ENCODE measurements around the gene FAM171A2.

- no peak for TF ChIP-seq CTCF (IDR thresholded peaks at IDR 0.05)
- no peak for TF ChIP-seq EP300 (IDR thresholded peaks at IDR 0.05)
Observed at GRCh38 chr17:44309472-44309871, 54.2 kb downstream of the FAM171A2 start.
